ENCODE results near the gene BFSP2. TPM values are rescaled to one million over a fixed set of nuclear protein-coding genes. Genes with fewer than 3 reads are reported as not detected.
"Not testable (repeated sequence)": the region's sequence is repeated elsewhere in the genome, so short reads cannot be mapped to it uniquely, and the experiment has no call there.

Gene BFSP2
- total and polyA plus RNA-seq, 8 donors = 0.68 to 2.7 (median 1.4) TPM; not detected in 5

DNA sequence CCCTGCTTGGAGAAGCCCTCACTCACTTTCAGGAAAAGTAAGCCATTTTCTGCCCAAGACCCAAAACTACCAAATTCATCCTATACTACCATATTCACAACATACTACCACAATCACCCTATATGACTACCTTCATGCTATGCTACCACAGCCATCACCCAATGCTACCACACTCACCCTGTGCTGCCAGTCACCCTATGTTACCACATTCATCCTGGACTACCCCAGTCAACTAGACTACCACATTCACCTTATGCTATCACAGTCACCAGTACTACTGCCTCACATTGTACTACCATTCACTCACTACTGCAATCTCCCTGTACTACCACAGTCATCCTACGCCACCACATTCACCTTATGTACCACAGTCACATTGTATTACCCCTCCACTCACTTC is 115.3 kb downstream of the BFSP2 start:
- no peak overlapping the region for H3K4me3 ChIP-seq
- 90 to 100% (median 98%) methylated on average over 1 of the region's 1 CpG for WGBS, 5 donors
- no peaks in the 10 kb centered on the region for H3K9me3 ChIP-seq
- intact Hi-C loops (cut with DNase I; ENCODE audit: low total_unique reads) = no loop called here
- TF ChIP-seq POLR2AphosphoS5 (IDR thresholded peaks at IDR 0.05) = no peak
- TF ChIP-seq, protein P1, sequence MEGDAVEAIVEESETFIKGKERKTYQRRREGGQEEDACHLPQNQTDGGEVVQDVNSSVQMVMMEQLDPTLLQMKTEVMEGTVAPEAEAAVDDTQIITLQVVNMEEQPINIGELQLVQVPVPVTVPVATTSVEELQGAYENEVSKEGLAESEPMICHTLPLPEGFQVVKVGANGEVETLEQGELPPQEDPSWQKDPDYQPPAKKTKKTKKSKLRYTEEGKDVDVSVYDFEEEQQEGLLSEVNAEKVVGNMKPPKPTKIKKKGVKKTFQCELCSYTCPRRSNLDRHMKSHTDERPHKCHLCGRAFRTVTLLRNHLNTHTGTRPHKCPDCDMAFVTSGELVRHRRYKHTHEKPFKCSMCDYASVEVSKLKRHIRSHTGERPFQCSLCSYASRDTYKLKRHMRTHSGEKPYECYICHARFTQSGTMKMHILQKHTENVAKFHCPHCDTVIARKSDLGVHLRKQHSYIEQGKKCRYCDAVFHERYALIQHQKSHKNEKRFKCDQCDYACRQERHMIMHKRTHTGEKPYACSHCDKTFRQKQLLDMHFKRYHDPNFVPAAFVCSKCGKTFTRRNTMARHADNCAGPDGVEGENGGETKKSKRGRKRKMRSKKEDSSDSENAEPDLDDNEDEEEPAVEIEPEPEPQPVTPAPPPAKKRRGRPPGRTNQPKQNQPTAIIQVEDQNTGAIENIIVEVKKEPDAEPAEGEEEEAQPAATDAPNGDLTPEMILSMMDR (IDR thresholded peaks at IDR 0.05) = no peak
- TF ChIP-seq POLR2A (IDR thresholded peaks at IDR 0.05) = no peak
- no peak for TF ChIP-seq EP300 (IDR thresholded peaks at IDR 0.05)
- H3K27ac ChIP-seq = no peak overlapping the region
- no peaks in the 10 kb centered on the region for H3K36me3 ChIP-seq
- H3K4me1 ChIP-seq = no peaks in the 10 kb centered on the region
- no peak for DNase-seq
- H3K27me3 ChIP-seq = no peaks in the 10 kb centered on the region

- DNase-seq = no peak
- no peak overlapping the region for H3K4me3 ChIP-seq
- no peak for TF ChIP-seq POLR2AphosphoS5 (IDR thresholded peaks at IDR 0.05)
- TF ChIP-seq, protein P1 (IDR thresholded peaks at IDR 0.05) = no peak
- TF ChIP-seq POLR2A (IDR thresholded peaks at IDR 0.05) = no peak
- TF ChIP-seq EP300 (IDR thresholded peaks at IDR 0.05) = no peak
- H3K9me3 ChIP-seq = no peaks in the 10 kb centered on the region
- no peaks in the 10 kb centered on the region for H3K36me3 ChIP-seq
- peaks cover 0 to 21% (median 10%) of the 10 kb centered on the region in 4 donors for H3K4me1 ChIP-seq
- intact Hi-C loops (cut with DNase I; ENCODE audit: low total_unique reads) = no loop called here
- H3K27ac ChIP-seq = no peak overlapping the region
- no peaks in the 10 kb centered on the region for H3K27me3 ChIP-seq
Measured at GRCh38 chr3:133520286-133520685, 120.4 kb downstream of the BFSP2 start.

DNA sequence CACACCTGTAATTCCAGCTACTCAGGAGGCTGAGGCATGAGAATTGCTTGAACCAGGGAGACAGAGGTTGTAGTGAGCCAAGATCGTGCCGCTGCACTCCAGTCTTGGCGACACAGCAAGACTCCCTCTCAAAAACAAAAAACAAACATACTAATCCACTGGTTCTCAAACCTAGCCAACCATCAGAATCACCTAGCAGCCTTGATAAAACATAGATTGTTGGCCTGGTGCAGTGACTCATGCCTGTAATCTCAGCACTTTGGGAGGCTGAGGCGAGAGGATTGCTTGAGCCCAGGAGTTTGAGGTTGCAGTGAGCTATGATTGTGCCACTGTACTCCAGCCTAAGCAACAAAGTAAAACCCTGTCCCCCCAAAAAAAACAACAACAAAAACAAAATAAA is 121.1 kb downstream of the BFSP2 start:
- H3K27ac ChIP-seq; H3K4me3 ChIP-seq; H3K27me3 ChIP-seq; intact Hi-C loops (cut with DNase I; ENCODE audit: low total_unique reads); DNase-seq; H3K36me3 ChIP-seq; H3K9me3 ChIP-seq: not testable (repeated sequence)
- WGBS, 5 donors = 27 to 63% (median 36%) methylated on average over 4 of the region's 4 CpGs
- H3K4me1 ChIP-seq = peaks cover 0 to 28% (median 10%) of the 10 kb centered on the region in 4 donors
- TF ChIP-seq POLR2AphosphoS5 (IDR thresholded peaks at IDR 0.05) = peak in 1 of 3 donors; percentile 63

GRCh38 chr3:133521946-133522345 is 122.1 kb downstream of the BFSP2 start:
- DNase-seq = no peak
- WGBS, 5 donors = 23 to 50% (median 39%) methylated on average over 5 of the region's 5 CpGs

GRCh38 chr3:133523758-133524157 is 123.9 kb downstream of the BFSP2 start:
- H3K27me3 ChIP-seq; DNase-seq; intact Hi-C loops (cut with DNase I; ENCODE audit: low total_unique reads); H3K9me3 ChIP-seq; H3K36me3 ChIP-seq; H3K4me3 ChIP-seq: not testable (repeated sequence)
- peak in 2 of 3 donors; percentile 78 to 86 for TF ChIP-seq POLR2AphosphoS5 (IDR thresholded peaks at IDR 0.05)
- H3K4me1 ChIP-seq = peaks cover 0 to 28% (median 10%) of the 10 kb centered on the region in 4 donors
- H3K27ac ChIP-seq = peak overlapping the region in 4 of 5 donors; percentile 48 to 72 (median 61)
- 18 to 57% (median 37%) methylated on average over 3 of the region's 3 CpGs for WGBS, 5 donors

More at GRCh38 chr3:133521946-133522345, 122.1 kb downstream of the BFSP2 start:
- Histone ChIP-seq H3K9me3 (no peaks in the 10 kb centered on the region), H3K27ac (peak overlapping the region in 1 of 5 donors; percentile 29), H3K27me3 (no peaks in the 10 kb centered on the region), H3K4me1 (peaks cover 0 to 28% (median 10%) of the 10 kb centered on the region in 4 donors), H3K36me3 (no peaks in the 10 kb centered on the region), H3K4me3 (no peak overlapping the region)
- intact Hi-C loops (cut with DNase I; ENCODE audit: low total_unique reads) = no loop called here
- TF ChIP-seq, protein P1 (IDR thresholded peaks at IDR 0.05) = no peak
- TF ChIP-seq EP300 (IDR thresholded peaks at IDR 0.05) = no peak
- TF ChIP-seq POLR2A (IDR thresholded peaks at IDR 0.05) = no peak

Other genes starting within 250 kb of the BFSP2 start
- 100 to 1,000 TPM in 2 of 5 donors, 10 to 100 TPM in 3; 40.3 to 160 (median 65.2) TPM for gene CDV3, start 173.6 kb downstream of the BFSP2 start, total RNA-seq
- 10 to 100 TPM; 46.2 to 92.0 (median 72.0) TPM for gene CDV3, start 173.6 kb downstream of the BFSP2 start, polyA plus RNA-seq